ENCODE results near the gene TMEM163. TPM values are rescaled to one million over a fixed set of nuclear protein-coding genes. Genes with fewer than 3 reads are reported as not detected.

Gene TMEM163
- total and polyA plus RNA-seq, 2 of the 13 experiments (the other 11 are each of a cell fraction or from before 2014, with no cell fraction given) = 0.05 TPM; not detected in 1

GRCh38 chr2:134679294-134679693 is 39.5 kb downstream of the TMEM163 start:
- H3K9me3 ChIP-seq (ENCODE audit: low read length) = no peaks in the 10 kb centered on the region
- BruUV-seq (replicated peaks) = no TSS peak
- in situ Hi-C loops (cut with HindIII; ENCODE audit: extremely low pct_ligation_motif_present, low pct_unique_long_range_greater_than_20kb) = no loop called here
- TF ChIP-seq FOSL2 (CRISPR knock-in tag; IDR thresholded peaks at IDR 0.05) (no peak), KDM2A (CRISPR knock-in tag; IDR thresholded peaks at IDR 0.05; ENCODE audit: borderline replicate concordance, low read depth) (no peak), ZNF20 (CRISPR knock-in tag; IDR thresholded peaks at IDR 0.05) (no peak), SIX1 (CRISPR knock-in tag; IDR thresholded peaks at IDR 0.05; ENCODE audit: borderline replicate concordance) (no peak), THYN1 (CRISPR knock-in tag; IDR thresholded peaks at IDR 0.05; ENCODE audit: borderline replicate concordance, low read depth) (no peak), ZNF776 (CRISPR knock-in tag; IDR thresholded peaks at IDR 0.05) (no peak), ZNF121 (CRISPR knock-in tag; IDR thresholded peaks at IDR 0.05) (no peak), ZNF660 (CRISPR knock-in tag; IDR thresholded peaks at IDR 0.05; ENCODE audit: borderline replicate concordance, low read depth) (no peak), TGIF2 (CRISPR knock-in tag; IDR thresholded peaks at IDR 0.05) (no peak), ZNF296 (CRISPR knock-in tag; conservative IDR thresholded peaks at IDR 0.05) (no peak), MIXL1 (CRISPR knock-in tag; IDR thresholded peaks at IDR 0.05) (no peak), SMAD1 (CRISPR knock-in tag; IDR thresholded peaks at IDR 0.05; ENCODE audit: borderline replicate concordance, low read depth) (no peak)
- DNase-seq (ENCODE audit: low spot score) (no peak), ATAC-seq (no peak), FAIRE-seq (no peak)
- 36% methylated on average over 4 of the region's 4 CpGs for WGBS (ENCODE audit: low lambda C conversion rate)
- no peak overlapping the region for H3K4me3 ChIP-seq (replicated peaks in 1 of 3; ENCODE audit: insufficient read depth in 1 of 3, low read depth in 2 of 3, low read length in 3 of 3)
- H2AFZ ChIP-seq (ENCODE audit: low read length) = no peak overlapping the region
- no peak overlapping the region for H3K27ac ChIP-seq (ENCODE audit: extremely low read length, insufficient read depth, low read length)
- H3K4me1 ChIP-seq (ENCODE audit: insufficient read depth, low read length) = peaks cover 7% of the 10 kb centered on the region
- no peaks in the 10 kb centered on the region for H4K20me1 ChIP-seq (ENCODE audit: insufficient read depth, low read length)
- POLR2A ChIA-PET = no interaction called here
- H3K36me3 ChIP-seq (replicated peaks in 1 of 2; ENCODE audit: control insufficient read depth in 1 of 2, insufficient read depth in 2 of 2, low read length in 2 of 2) = no peaks in the 10 kb centered on the region
- intact Hi-C loops (cut with micrococcal nuclease; ENCODE audit: unreplicated experiment) = no loop called here
- no peak overlapping the region for H3K9ac ChIP-seq (ENCODE audit: insufficient read depth, low read depth, low read length)
- CTCF ChIA-PET (ENCODE audit: low intra/inter-chr PET ratio, low total read pairs) = no interaction called here
- H3K4me2 ChIP-seq (ENCODE audit: low read depth, low read length) = no peak overlapping the region
- peaks cover 1 to 38% of the 10 kb centered on the region in 2 experiments; a peak in 3 of 5 replicates for H3K27me3 ChIP-seq (ENCODE audit: control insufficient read depth in 1 of 2, insufficient read depth in 2 of 2, low read length in 2 of 2)
- no peaks in the 10 kb centered on the region for H3K79me2 ChIP-seq (ENCODE audit: insufficient read depth, low read length)

Measured in HepG2 (cell line).